ENCODE data around the gene PLEKHG5.

- TF ChIP-seq CTCF (IDR thresholded peaks at IDR 0.05; ENCODE audit: low read depth, low read length) (no peak), EZH2phosphoT487 (IDR thresholded peaks at IDR 0.05; ENCODE audit: low read depth) (no peak)
Observed at GRCh38 chr1:6507037-6507428, 15.6 kb upstream of the PLEKHG5 start.
